ENCODE data around the gene NOBOX. TPM values are rescaled to one million over a fixed set of nuclear protein-coding genes. Genes with fewer than 3 reads are reported as not detected.
A peak's percentile ranks its signal among the peaks of the same experiment; 100 is the strongest.

The NOBOX gene
- total RNA-seq, 2 donors from 2014 or later, result not detected

DNA sequence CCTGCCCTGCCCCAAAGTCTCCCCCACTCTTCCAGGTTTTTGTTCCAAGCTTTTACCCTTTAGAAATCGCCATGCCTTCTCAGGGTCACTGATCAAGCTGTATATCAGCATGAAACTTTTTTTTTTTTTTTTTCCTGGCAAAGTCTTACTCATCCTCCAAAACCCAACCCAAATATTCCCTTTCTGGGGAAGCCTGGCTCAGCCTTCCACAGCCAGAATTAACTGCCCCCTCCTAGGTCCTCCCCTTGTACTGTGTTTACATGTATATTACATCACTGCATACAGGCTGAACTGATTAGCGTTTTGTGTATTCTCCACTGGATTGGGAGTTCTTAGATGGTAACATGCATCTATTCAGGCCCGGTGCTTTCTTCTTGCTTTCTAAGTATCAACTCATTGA is 4.6 kb upstream of the NOBOX start:
- Mint-ChIP-seq H3K4me1 (ENCODE audit: low read depth in 2 of 2) (no peaks in the 10 kb centered on the region), H3K27ac (no peak overlapping the region), H3K36me3 (no peaks in the 10 kb centered on the region), H3K4me3 (no peak overlapping the region), H3K27me3 (peaks cover 19 to 43% of the 10 kb centered on the region in 2 donors), H3K9me3 (no peaks in the 10 kb centered on the region)
- DNase-seq (ENCODE audit: low spot score) (no peak), ATAC-seq (no peak)

DNA sequence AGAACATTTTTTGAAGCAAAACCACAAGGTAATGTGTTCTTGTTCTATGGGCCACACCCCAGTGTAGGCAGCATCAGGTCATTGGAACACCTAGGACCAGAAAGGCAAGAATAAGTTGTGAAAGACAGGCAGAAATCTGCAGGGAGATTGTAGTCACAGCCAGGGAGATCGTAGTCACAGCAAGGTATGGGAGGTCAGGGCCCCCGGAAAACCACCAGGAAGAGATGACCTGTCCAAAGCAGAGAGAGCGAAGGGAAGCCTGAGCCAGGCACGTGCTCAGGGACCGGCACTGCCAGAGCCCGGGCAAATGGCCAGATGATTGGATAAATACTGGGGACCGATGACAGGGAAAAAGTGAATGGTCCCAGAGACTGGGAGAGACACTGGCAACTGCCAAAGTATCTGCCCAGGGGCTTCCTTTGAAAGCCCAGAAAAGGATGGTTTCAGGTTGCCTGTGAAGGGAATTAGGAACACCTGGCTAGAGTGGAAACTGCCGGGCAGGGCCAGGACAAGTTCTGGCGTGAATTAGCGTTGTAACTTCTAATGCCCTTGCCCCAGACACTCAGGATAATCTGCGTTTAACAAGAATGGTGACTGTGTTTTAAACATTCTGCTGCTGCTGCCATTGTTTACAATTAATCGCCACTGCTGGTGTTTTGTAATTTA is 3.9 kb upstream of the NOBOX start:
- H3K36me3 Mint-ChIP-seq, result no peaks in the 10 kb centered on the region
- no peak overlapping the region for H3K27ac Mint-ChIP-seq
- ATAC-seq (no peak), DNase-seq (ENCODE audit: low spot score) (no peak)
- no peaks in the 10 kb centered on the region for H3K4me1 Mint-ChIP-seq (ENCODE audit: low read depth in 2 of 2)
- H3K27me3 Mint-ChIP-seq, result peaks cover 19 to 43% of the 10 kb centered on the region in 2 donors
- H3K9me3 Mint-ChIP-seq, result no peaks in the 10 kb centered on the region
- H3K4me3 Mint-ChIP-seq, result no peak overlapping the region

DNA sequence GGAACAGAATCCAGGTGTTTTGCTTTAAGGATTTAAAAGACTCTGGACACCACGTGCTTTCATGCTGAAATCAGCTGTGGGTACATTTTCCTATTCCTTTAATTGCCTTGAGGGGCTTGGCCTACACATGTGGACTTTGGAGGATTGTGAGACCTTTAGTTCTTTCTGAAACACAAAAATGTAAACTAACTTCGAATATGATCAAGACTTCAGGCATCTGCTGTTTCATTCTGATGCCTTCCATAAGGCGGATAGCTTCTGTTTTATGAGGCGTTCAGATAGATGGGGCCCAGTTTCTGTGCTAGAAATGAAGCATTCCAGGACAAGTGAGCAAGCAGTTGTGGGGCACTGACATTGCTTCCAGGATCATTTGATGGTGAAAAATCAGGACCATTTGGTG is 1.5 kb upstream of the NOBOX start:
- Mint-ChIP-seq H3K27me3 (peaks cover 14 to 24% of the 10 kb centered on the region in 2 donors), H3K27ac (no peak overlapping the region), H3K4me1 (ENCODE audit: low read depth in 2 of 2) (no peaks in the 10 kb centered on the region)

DNA sequence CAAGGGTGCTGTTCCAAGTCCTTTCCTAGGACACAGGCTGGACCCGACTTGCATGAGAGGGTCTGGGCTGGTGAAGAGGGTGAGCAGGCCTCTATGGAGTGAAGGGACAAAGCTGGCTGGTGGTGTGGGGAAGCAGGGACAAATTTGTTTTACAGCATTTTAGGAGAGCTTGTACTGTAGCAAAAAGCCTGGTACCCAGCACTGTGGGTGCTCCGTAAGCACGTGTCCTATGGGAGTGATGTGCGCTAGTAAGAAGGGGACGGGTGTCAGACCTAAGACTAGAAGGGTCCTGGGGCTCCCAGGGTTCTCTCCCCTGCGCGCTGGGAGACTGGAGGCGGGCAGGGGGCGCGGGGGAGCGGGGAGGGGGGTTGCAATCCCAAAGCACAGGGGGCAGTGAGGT is 391 bp downstream of the NOBOX start:
- ATAC-seq, result no peak
- H3K4me3 Mint-ChIP-seq, result no peak overlapping the region
- peaks cover 10 to 13% of the 10 kb centered on the region in 2 donors for H3K27me3 Mint-ChIP-seq
- DNase-seq (ENCODE audit: low spot score), result no peak
- H3K27ac Mint-ChIP-seq, result no peak overlapping the region
- no peaks in the 10 kb centered on the region for H3K9me3 Mint-ChIP-seq
- H3K4me1 Mint-ChIP-seq (ENCODE audit: low read depth in 2 of 2), result no peaks in the 10 kb centered on the region
- H3K36me3 Mint-ChIP-seq, result no peaks in the 10 kb centered on the region

More for the DNA sequence above, 1.5 kb upstream of the NOBOX start:
- Mint-ChIP-seq H3K36me3 (no peaks in the 10 kb centered on the region), H3K9me3 (no peaks in the 10 kb centered on the region), H3K4me3 (no peak overlapping the region)
- ATAC-seq (no peak), DNase-seq (ENCODE audit: low spot score) (no peak)

DNA sequence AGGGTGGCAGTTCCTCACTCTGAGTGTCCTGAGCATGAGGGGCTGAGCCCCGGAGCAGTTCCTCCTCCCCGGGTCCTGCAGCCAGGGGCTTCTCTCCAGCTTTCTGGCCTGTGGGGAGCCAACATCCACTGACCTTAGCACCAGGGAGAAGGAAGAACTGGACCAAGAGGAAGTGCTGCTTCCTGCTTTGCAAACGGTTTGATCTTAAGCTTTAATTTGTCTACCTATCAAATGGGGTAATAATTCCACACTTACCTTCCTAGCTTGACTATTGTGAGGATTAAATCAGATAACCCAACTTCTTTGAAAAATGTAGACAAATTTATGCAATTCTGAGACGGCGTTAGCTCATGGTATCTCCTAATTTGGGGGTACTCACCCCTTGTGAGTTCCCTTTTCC is 2.0 kb downstream of the NOBOX start:
- Mint-ChIP-seq H3K4me3 (no peak overlapping the region), H3K36me3 (no peaks in the 10 kb centered on the region), H3K9me3 (no peaks in the 10 kb centered on the region), H3K27ac (no peak overlapping the region), H3K27me3 (peaks cover 0 to 3% of the 10 kb centered on the region in 2 donors), H3K4me1 (ENCODE audit: low read depth in 2 of 2) (no peaks in the 10 kb centered on the region)
- ATAC-seq, result no peak
- no peak for DNase-seq (ENCODE audit: low spot score)

DNA sequence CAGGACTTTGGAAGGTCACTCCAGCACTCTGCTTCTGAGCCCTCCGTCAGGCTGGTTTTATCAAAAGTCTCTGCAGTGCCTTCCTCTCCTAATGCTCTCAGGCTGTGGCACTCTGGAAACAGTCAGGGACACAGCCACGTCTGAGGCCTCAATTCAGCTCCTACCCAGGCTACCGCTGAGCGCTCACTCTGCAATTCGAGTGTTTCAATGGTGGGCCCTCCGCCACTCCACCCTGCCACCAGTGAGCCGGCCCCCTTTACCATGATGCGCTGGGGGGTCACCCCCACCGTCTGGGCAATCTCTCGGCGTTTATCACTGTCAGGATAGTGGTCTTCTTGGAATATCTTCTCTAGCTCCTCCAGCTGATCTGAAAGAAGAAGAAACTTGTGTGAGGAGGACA is 3.5 kb downstream of the NOBOX start:
- H3K36me3 Mint-ChIP-seq, result no peaks in the 10 kb centered on the region
- peaks cover 7 to 9% of the 10 kb centered on the region in 2 donors for H3K27me3 Mint-ChIP-seq
- no peak for ATAC-seq
- no peak overlapping the region for H3K4me3 Mint-ChIP-seq
- no peaks in the 10 kb centered on the region for H3K9me3 Mint-ChIP-seq
- H3K4me1 Mint-ChIP-seq (ENCODE audit: low read depth in 2 of 2), result no peaks in the 10 kb centered on the region
- DNase-seq (ENCODE audit: low spot score), result no peak
- no peak overlapping the region for H3K27ac Mint-ChIP-seq

DNA sequence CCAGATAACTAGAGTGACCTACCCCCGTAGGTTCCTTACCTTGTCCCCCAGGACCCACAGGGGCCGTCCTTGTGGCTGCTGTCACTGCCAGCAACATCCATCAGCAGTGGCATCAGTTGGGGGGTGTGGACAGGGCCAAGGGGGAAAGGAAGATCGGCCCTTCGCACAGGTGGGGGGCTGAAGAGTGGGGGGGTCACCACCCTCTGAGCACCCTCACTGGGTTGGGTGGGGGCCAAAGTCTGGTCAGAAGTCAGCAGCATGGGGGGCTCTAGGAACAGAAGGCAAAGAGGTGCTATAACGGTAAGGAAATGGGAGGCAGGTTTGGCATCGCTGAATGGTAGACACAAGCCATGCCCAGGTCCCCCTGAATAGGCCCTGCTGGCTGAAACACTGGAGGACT is 4.6 kb downstream of the NOBOX start:
- H3K27me3 Mint-ChIP-seq, result peaks cover 7 to 9% of the 10 kb centered on the region in 2 donors
- no peaks in the 10 kb centered on the region for H3K4me1 Mint-ChIP-seq (ENCODE audit: low read depth in 2 of 2)

DNA sequence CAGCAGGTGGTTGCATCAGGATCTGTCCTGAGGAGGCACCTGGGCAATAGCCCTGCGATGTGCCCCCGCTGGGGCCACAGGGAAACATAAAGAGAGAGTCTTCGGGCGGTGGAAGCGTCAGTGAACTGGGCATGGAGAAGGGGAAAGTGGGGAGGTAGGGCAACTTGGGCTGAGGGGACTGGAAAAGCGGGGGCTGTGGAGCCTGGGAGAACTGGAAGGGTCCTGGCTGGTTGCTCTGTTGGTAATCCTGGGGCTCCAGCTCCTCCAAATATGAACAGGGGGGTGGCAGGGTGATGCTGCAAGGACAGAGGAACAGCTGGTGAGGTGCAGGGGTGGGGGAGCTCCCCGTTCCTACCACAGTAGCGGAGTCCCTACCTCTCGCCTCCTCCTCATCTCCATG is 5.2 kb downstream of the NOBOX start:
- no peak for ATAC-seq
- peaks cover 7 to 9% of the 10 kb centered on the region in 2 donors for H3K27me3 Mint-ChIP-seq
- no peaks in the 10 kb centered on the region for H3K36me3 Mint-ChIP-seq
- DNase-seq (ENCODE audit: low spot score), result no peak
- no peaks in the 10 kb centered on the region for H3K4me1 Mint-ChIP-seq (ENCODE audit: low read depth in 2 of 2)
- no peak overlapping the region for H3K27ac Mint-ChIP-seq
- H3K4me3 Mint-ChIP-seq, result no peak overlapping the region
- H3K9me3 Mint-ChIP-seq, result no peaks in the 10 kb centered on the region

More for the DNA sequence above, 4.6 kb downstream of the NOBOX start:
- no peak overlapping the region for H3K4me3 Mint-ChIP-seq
- no peak for ATAC-seq
- DNase-seq (ENCODE audit: low spot score), result no peak
- no peak overlapping the region for H3K27ac Mint-ChIP-seq
- H3K9me3 Mint-ChIP-seq, result no peaks in the 10 kb centered on the region
- no peaks in the 10 kb centered on the region for H3K36me3 Mint-ChIP-seq

DNA sequence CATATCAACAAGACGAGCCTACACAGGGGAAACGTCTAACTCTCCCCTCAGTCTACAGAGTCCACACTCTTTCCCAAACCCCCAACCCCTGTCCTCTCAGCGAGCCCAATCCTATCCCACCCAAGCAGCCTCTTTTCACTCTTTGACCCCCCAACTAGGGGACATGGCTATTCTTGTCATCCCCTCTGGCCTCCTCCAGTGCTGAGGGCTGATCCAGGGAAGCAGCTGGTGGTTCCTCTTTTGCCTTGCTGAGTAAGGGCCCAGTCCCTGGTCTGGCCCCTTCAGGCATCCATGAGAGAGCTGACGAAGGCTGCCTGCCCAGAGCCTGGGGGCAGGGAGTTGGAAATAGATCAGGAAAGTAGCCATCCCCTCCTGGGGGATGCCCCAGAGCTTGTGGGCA is 6.4 kb downstream of the NOBOX start:
- Mint-ChIP-seq H3K27me3 (peaks cover 4 to 9% of the 10 kb centered on the region in 2 donors), H3K4me1 (ENCODE audit: low read depth in 2 of 2) (no peaks in the 10 kb centered on the region), H3K4me3 (no peak overlapping the region), H3K9me3 (no peaks in the 10 kb centered on the region), H3K36me3 (no peaks in the 10 kb centered on the region), H3K27ac (no peak overlapping the region)
- ATAC-seq (peak in 1 of 2 donors; percentile 3), DNase-seq (ENCODE audit: low spot score) (no peak)

DNA sequence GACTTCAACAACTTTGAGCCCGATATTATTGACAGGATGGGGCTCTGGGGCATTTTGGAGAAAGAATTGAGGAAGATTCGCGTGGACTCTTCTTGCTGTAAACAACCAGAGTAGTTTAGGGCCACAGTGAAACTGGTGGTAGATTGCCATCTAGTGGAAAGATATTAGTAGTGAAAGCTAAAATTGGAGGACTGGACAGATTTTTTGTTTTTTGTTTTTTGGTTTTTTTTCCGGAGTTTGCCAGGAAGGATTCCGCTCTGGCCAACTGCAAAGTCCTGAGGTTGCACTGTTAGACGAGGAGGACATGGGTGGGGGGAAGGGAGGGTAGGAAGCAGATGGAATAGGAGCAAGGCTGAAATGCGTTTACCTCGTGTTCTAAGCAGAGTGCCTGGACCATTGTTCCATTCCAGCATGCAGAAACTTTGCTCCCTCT is 11.7 kb downstream of the NOBOX start:
- no peak for DNase-seq (ENCODE audit: low spot score)
- H3K27ac Mint-ChIP-seq, result no peak overlapping the region
- H3K36me3 Mint-ChIP-seq, result no peaks in the 10 kb centered on the region
- H3K4me1 Mint-ChIP-seq (ENCODE audit: low read depth in 2 of 2), result no peaks in the 10 kb centered on the region
- H3K4me3 Mint-ChIP-seq, result no peak overlapping the region
- no peak for ATAC-seq
- H3K27me3 Mint-ChIP-seq, result peaks cover 14 to 15% of the 10 kb centered on the region in 2 donors
- no peaks in the 10 kb centered on the region for H3K9me3 Mint-ChIP-seq

DNA sequence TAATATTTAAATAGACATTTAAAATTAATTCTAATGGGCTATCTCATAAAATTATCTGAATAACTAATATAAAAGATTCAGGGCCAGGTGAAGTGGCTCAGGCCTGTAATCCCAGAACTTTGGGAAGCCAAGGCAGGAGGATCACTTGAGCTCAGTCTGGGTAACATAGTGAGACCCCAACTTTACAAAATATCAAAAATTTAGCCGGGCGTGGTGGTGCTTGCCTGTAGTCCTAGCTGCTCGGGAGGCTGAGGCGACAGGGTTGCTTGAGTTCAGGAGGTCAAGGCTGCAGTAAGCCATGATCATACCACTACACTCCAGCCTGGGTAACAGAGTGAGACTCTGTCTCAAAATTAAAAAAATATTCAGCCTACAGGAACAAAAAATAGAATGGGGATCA is 12.5 kb downstream of the NOBOX start:
- Mint-ChIP-seq H3K27me3 (peaks cover 14 to 15% of the 10 kb centered on the region in 2 donors), H3K27ac (no peak overlapping the region), H3K4me1 (ENCODE audit: low read depth in 2 of 2) (no peaks in the 10 kb centered on the region), H3K36me3 (no peaks in the 10 kb centered on the region), H3K9me3 (no peaks in the 10 kb centered on the region), H3K4me3 (no peak overlapping the region)
- ATAC-seq (no peak), DNase-seq (ENCODE audit: low spot score) (no peak)

DNA sequence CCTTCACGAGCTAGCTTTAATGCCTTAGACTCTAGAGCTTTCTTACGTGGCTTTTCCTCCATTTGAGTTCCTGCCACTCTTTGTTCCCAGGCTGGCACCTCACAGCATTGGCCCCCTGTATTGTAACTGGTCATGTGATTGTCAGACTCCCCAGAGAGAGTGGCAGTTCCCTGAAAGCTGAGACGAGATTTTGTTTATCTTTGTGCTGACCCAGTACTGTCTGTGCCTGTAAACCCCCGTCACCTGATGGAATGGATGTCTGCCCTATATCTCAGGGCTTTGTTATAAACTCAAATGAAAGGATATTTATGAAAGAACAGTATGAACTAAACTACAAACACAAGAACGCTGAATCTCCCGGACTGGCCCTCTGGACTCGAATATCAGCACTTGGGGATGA is 13.0 kb downstream of the NOBOX start:
- Mint-ChIP-seq H3K4me3 (no peak overlapping the region), H3K9me3 (no peaks in the 10 kb centered on the region), H3K27me3 (peaks cover 9 to 12% of the 10 kb centered on the region in 2 donors), H3K36me3 (no peaks in the 10 kb centered on the region), H3K4me1 (ENCODE audit: low read depth in 2 of 2) (no peaks in the 10 kb centered on the region), H3K27ac (no peak overlapping the region)
- ATAC-seq (no peak), DNase-seq (ENCODE audit: low spot score) (no peak)

DNA sequence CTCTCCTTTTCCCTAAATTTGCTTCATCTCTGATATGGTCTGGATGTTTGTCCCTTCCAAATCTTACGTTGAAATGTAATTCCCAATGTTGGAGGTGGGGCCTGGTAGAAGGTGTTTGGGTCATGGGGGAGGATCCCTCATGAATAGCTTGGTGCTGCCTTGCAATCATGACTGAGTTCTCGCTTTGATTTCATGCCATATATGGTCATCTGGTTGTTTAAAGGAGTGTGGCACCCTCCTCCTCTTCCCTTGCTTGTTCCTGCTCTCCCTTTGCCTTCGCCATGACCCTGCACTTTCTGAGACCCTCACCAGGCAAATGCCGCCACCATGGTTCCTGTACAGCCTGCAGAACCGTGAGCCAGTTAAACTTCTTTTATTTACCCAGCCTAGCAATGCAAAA is 14.5 kb downstream of the NOBOX start:
- no peak overlapping the region for H3K27ac Mint-ChIP-seq

DNA sequence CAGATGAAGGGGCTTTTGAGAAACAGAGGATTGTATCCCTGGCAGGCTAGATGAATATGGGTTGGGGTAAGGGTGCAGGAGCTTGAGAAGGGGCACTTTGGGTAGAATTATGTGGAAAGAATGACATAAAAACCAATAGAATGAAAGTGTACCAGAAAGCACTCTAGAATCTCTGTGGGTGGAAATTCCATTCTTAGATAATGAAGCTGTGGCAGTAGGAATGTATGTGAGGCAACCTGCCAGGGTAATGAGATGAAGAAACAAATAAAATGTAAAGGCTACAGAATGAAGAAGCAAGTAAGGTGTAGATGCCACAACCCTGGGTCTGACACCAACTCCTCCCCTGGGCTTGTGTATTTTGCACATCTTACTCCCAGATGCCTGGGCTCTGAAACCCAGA is 16.8 kb downstream of the NOBOX start:
- no peaks in the 10 kb centered on the region for H3K36me3 Mint-ChIP-seq
- no peak for DNase-seq (ENCODE audit: low spot score)
- no peak for ATAC-seq
- no peaks in the 10 kb centered on the region for H3K9me3 Mint-ChIP-seq
- no peak overlapping the region for H3K4me3 Mint-ChIP-seq
- H3K27me3 Mint-ChIP-seq, result peaks cover 9 to 15% of the 10 kb centered on the region in 2 donors
- H3K27ac Mint-ChIP-seq, result no peak overlapping the region
- H3K4me1 Mint-ChIP-seq (ENCODE audit: low read depth in 2 of 2), result no peaks in the 10 kb centered on the region

More for the DNA sequence above, 14.5 kb downstream of the NOBOX start:
- no peak overlapping the region for H3K4me3 Mint-ChIP-seq
- H3K36me3 Mint-ChIP-seq, result no peaks in the 10 kb centered on the region
- ATAC-seq (no peak), DNase-seq (ENCODE audit: low spot score) (no peak)
- no peaks in the 10 kb centered on the region for H3K9me3 Mint-ChIP-seq
- no peaks in the 10 kb centered on the region for H3K4me1 Mint-ChIP-seq (ENCODE audit: low read depth in 2 of 2)
- peaks cover 11 to 15% of the 10 kb centered on the region in 2 donors for H3K27me3 Mint-ChIP-seq

Data from natural killer cell treated with Interleukin-12 subunit alpha and Interleukin-12 subunit beta and Interleukin-15 and Interleukin-18, amount 100 ng/mL, for 72 hours (primary cell).